K562 (cell line): ENCODE results near the gene SLC26A8. TPM values are rescaled to one million over a fixed set of nuclear protein-coding genes. Genes with fewer than 3 reads are reported as not detected.

Experiments
- ATAC-seq: fragments of 200-7000 bp; cut with Tn5 transposase; 3 replicates; pipeline ENCODE4 v1.9.1; 2020; ENCODE audit warnings: moderate library complexity
- BruUV-seq: library from RNA; stranded (reverse); fragments of 400-500 nt; replicated peaks from 2 replicates; lab custom pipeline; 2021; lab: Mats Ljungman, UMichigan
- CTCF ChIA-PET: fragments of 300-600 bp; formaldehyde crosslinking; extraction: SDS; loops from one replicate; lab custom pipeline; 2021; ENCODE audit warnings: low intra/inter-chr PET ratio; lab: Yijun Ruan, JAX
- POLR2A ChIA-PET: fragments of 300-600, 350-650 bp; sonication (Branson Sonifier 250); formaldehyde crosslinking; extraction: SDS; loops from one replicate; lab custom pipeline; 2021; ENCODE audit warnings: antibody characterized with exemption, inconsistent platforms; lab: Yijun Ruan, JAX
- DNase-seq, 4 experiments: peaks; one replicate each; pipeline versions ENCODE4 v3.0.0 to v3.0.0-alpha.2; 2011 to 2018; ENCODE audit warnings: low spot score in 3 of 4, mixed read lengths in 3 of 4; ENCODE audit errors: extremely low read depth in 1 of 4
- FAIRE-seq: peaks from 2 replicates; lab custom pipeline; 2011; peaks lifted over from hg19 to GRCh38; lab: Jason Lieb, UNC
- H2AFZ ChIP-seq: 2 replicates; pipeline ENCODE4 v1.6.0; 2011; ENCODE audit warnings: low read depth, low read length, control low read depth, inconsistent platforms
- H3K27ac ChIP-seq: fragments of 200-600 bp; 3 replicates; pipeline ENCODE4 v1.8.0; 2011; ENCODE audit warnings: low read depth, mild to moderate bottlenecking, control low read depth, inconsistent platforms, low read length, moderate library complexity, mixed read lengths; ENCODE audit errors: extremely low read depth
- H3K27me3 ChIP-seq, 2 experiments: fragments of 300-600 bp in 1 of 2; 2 replicates in 1 of 2; 3 replicates in 1 of 2; pipeline versions ENCODE4 v1.6.0 to v1.8.0; 2011; ENCODE audit warnings: inconsistent platforms in 2 of 2, low read length in 2 of 2, mild to moderate bottlenecking in 1 of 2, mixed read lengths in 1 of 2, moderate library complexity in 1 of 2; ENCODE audit not compliant: control insufficient read depth in 2 of 2, insufficient read depth in 2 of 2
- H3K36me3 ChIP-seq: fragments of 300-600 bp; 3 replicates; pipeline ENCODE4 v1.8.0; 2011; ENCODE audit warnings: mild to moderate bottlenecking, low read length, inconsistent platforms; ENCODE audit not compliant: control insufficient read depth, insufficient read depth
- H3K4me1 ChIP-seq, 2 experiments: fragments of 200-600 bp in 1 of 2; replicated peaks in 1 of 2; 2 replicates in 1 of 2; 3 replicates in 1 of 2; pipeline versions ENCODE4 v1.5.1 to v1.8.0; 2011; ENCODE audit warnings: inconsistent platforms in 2 of 2, low read length in 2 of 2, mild to moderate bottlenecking in 1 of 2, mixed read lengths in 1 of 2, moderate library complexity in 1 of 2; ENCODE audit not compliant: control insufficient read depth in 2 of 2, insufficient read depth in 2 of 2
- H3K4me2 ChIP-seq: 2 replicates; pipeline ENCODE4 v1.6.1; 2011; ENCODE audit warnings: low read length, control low read depth, inconsistent platforms, mixed read lengths; ENCODE audit not compliant: insufficient read depth
- H3K4me3 ChIP-seq: fragments of 200-600 bp; sonication (generic), shearing (Covaris generic); 2 replicates; pipeline ENCODE4 v1.5.1; 2016; ENCODE audit warnings: control low read depth, inconsistent platforms
- H3K79me2 ChIP-seq: fragments of 200-600 bp; 3 replicates; pipeline ENCODE4 v1.8.0; 2011; ENCODE audit warnings: low read length, inconsistent platforms; ENCODE audit not compliant: control insufficient read depth, insufficient read depth
- H3K9ac ChIP-seq, 2 experiments: 2 replicates each; pipeline versions ENCODE4 v1.6.0 to v1.6.1; 2011; ENCODE audit warnings: low read depth in 2 of 2, low read length in 2 of 2, control low read depth in 1 of 2, inconsistent platforms in 1 of 2, mild to moderate bottlenecking in 1 of 2, mixed read lengths in 1 of 2; ENCODE audit not compliant: insufficient read depth in 1 of 2
- H3K9me1 ChIP-seq: one replicate; pipeline ENCODE4 v1.6.0; 2011; ENCODE audit warnings: inconsistent platforms, mild to moderate bottlenecking, low read length, moderate library complexity; ENCODE audit not compliant: control insufficient read depth, insufficient read depth
- H3K9me3 ChIP-seq: replicated peaks from 2 replicates; pipeline ENCODE4 v1.5.1; 2011; ENCODE audit warnings: low read depth, low read length, inconsistent platforms; ENCODE audit not compliant: control insufficient read depth, insufficient read depth
- H4K20me1 ChIP-seq: replicated peaks from 2 replicates; pipeline ENCODE4 v1.6.1; 2011; ENCODE audit warnings: low read length, inconsistent platforms, mixed read lengths; ENCODE audit not compliant: control insufficient read depth, insufficient read depth
- CREM ChIP-seq: IDR thresholded peaks from 2 replicates; pipeline ENCODE4 v1.6.1; 2014; ENCODE audit warnings: antibody characterized with exemption, low read depth
- EZH2 ChIP-seq: IDR thresholded peaks from 2 replicates; pipeline ENCODE4 v1.6.1; 2012; ENCODE audit warnings: low read depth, mild to moderate bottlenecking, inconsistent platforms, low read length, borderline replicate concordance
- HDAC6 ChIP-seq: IDR thresholded peaks from 2 replicates; pipeline ENCODE4 v1.6.1; 2012; ENCODE audit warnings: low read depth, mild to moderate bottlenecking, control low read depth, inconsistent platforms, low read length, moderate library complexity
- MBD2 ChIP-seq: sonication (generic); IDR thresholded peaks from 2 replicates; pipeline ENCODE4 v1.6.1; 2016; ENCODE audit warnings: low read depth, borderline replicate concordance
- PPARD ChIP-seq: fragments of 250-450 bp; sonication (Bioruptor Pico); IDR thresholded peaks from 2 replicates; pipeline ENCODE4 v1.8.0; 2022; ENCODE audit warnings: inconsistent platforms, mild to moderate bottlenecking, moderate library complexity
- PTTG1 ChIP-seq: fragments of 450-650 bp; IDR thresholded peaks from 2 replicates; pipeline ENCODE4 v1.6.1; 2016; ENCODE audit warnings: low read depth, mild to moderate bottlenecking, missing genetic modification characterization, missing compliant biosample characterization
- RBM15 ChIP-seq: fragments of 200-400 bp; formaldehyde crosslinking; IDR thresholded peaks from 2 replicates; pipeline ENCODE4 v1.6.1; 2018; ENCODE audit warnings: mild to moderate bottlenecking, low read length, moderate library complexity; ENCODE audit not compliant: insufficient read depth
- SETDB1 ChIP-seq: IDR thresholded peaks from one replicate; pipeline ENCODE4 v1.6.1; 2012; ENCODE audit warnings: low read length, control low read depth, inconsistent platforms
- TFAM ChIP-seq: fragments of 250-450 bp; sonication (Bioruptor Pico); conservative IDR thresholded peaks from 2 replicates; pipeline ENCODE4 v1.5.0; 2021; ENCODE audit warnings: mild to moderate bottlenecking, moderate library complexity
- WGBS: fragments of 100-300 bp; shearing (Covaris generic); methylation state at CpG from one replicate; pipeline ENCODE4 v1.1.6; 2016; ENCODE audit warnings: low coverage, mixed read lengths; ENCODE audit not compliant: insufficient coverage; ENCODE audit errors: missing lambda C conversion rate; 5-methylcytosine and 5-hydroxymethylcytosine counted together
- in situ Hi-C: fragments of 300-500 bp; cut with MboI; formaldehyde crosslinking; loops from 4 replicates; pipeline ENCODE4 v1.15.0; 2018; ENCODE audit warnings: inconsistent platforms, mixed read lengths
- intact Hi-C: fragments of 100-400 bp; cut with micrococcal nuclease; formaldehyde crosslinking; loops from 2 replicates; pipeline ENCODE4 v1.14.2; 2022
- polyA plus RNA-seq, 8 experiments: library from polyadenylated mRNA; depleted of rRNA in 4 of 8; stranded (reverse) in 5 of 8; unstranded in 3 of 8; fragments of >200 nt; fragmentation: Nextera tagmentation in 2 of 8; fragmentation: Illumina TruSeq in 1 of 8; extraction: Ambion mirVana in 2 of 8; extraction: Trizol in 1 of 8; gene quantifications; 2 replicates each; pipeline versions ENCODE4 v1.2.1 to v1.2.3, GENCODE V29; 2011 to 2014; ENCODE audit warnings: inconsistent platforms in 1 of 8, missing spikeins in 1 of 8
- total RNA-seq, 7 experiments: library from RNA; depleted of rRNA in 6 of 7; stranded (reverse); fragments of >200 nt in 6 of 7; fragmentation: Illumina TruSeq in 2 of 7; extraction: Trizol in 2 of 7; gene quantifications; 2 replicates each; pipeline versions ENCODE4 v1.2.1 to v1.2.3, GENCODE V29; 2011 to 2021; ENCODE audit warnings: low replicate concordance in 1 of 7
- TF ChIP-seq, protein P1 (sequence below): sonication (generic); formaldehyde crosslinking; IDR thresholded peaks from 2 replicates; pipeline ENCODE4 v1.8.0; 2022; ENCODE audit warnings: mild to moderate bottlenecking, missing genetic modification reagents
- TF ChIP-seq, protein P2 (sequence below): fragments of 450-650 bp; IDR thresholded peaks from 2 replicates; pipeline ENCODE4 v1.6.1; 2016; ENCODE audit warnings: low read depth

SLC26A8 gene
- total and polyA plus RNA-seq, 9 of the 15 experiments (the other 6 are each of a cell fraction or from before 2014, with no cell fraction given) = not detected

DNA sequence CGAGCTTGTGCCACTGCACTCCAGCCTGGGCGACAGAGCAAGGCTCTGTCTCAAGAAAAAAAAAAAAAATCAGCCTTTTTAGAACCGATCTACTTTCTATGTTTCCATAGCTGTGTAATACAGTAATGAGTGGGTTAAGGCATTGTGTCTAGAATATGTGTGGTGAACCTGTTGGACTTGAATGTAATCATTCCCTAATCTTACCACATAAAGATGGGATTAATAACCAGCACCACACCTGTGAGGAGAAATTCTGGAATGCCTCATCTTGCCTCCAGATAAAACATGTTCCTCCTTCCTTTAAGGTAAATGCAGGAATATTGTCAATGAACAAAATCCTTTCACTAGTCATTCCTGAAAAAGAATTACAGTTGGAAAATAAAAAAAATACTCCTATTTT lies 46.8 kb upstream of the SLC26A8 start:
- in situ Hi-C loops = no loop called here
- no TSS peak for BruUV-seq
- H3K27me3 ChIP-seq = no peaks in the 10 kb centered on the region
- ATAC-seq (no peak), FAIRE-seq (no peak), DNase-seq (no peak)
- H3K79me2 ChIP-seq = peaks cover 33% of the 10 kb centered on the region
- ChIA-PET POLR2A (interaction anchor here (0.6 to 1.0 kb wide), 2 partner anchors 41 to 803 kb away, joined by 3 read pairs; no protein-coding TSS in a partner anchor), CTCF (no interaction called here)
- peaks cover 7 to 22% of the 10 kb centered on the region in 2 experiments; a peak in 3 of 5 replicates for H3K4me1 ChIP-seq
- no peak overlapping the region for H2AFZ ChIP-seq
- no peak overlapping the region for H3K4me3 ChIP-seq
- peaks cover 6% of the 10 kb centered on the region for H3K9me1 ChIP-seq
- WGBS = 83% methylated on average over 3 of the region's 3 CpGs
- H4K20me1 ChIP-seq = peaks cover 14% of the 10 kb centered on the region
- intact Hi-C loops = no loop called here
- H3K36me3 ChIP-seq = peaks cover 20% of the 10 kb centered on the region
- H3K9ac ChIP-seq = no peak overlapping the region
- no peak overlapping the region for H3K27ac ChIP-seq
- no peaks in the 10 kb centered on the region for H3K9me3 ChIP-seq
- H3K4me2 ChIP-seq = no peak overlapping the region
- TF ChIP-seq RBM15 (no peak), CREM (no peak), TFAM (CRISPR knock-in tag) (no peak), SETDB1 (no peak), MBD2 (no peak), PPARD (CRISPR knock-in tag) (no peak), PTTG1 (tag) (no peak), HDAC6 (no peak), EZH2 (no peak)
- TF ChIP-seq, protein P1, sequence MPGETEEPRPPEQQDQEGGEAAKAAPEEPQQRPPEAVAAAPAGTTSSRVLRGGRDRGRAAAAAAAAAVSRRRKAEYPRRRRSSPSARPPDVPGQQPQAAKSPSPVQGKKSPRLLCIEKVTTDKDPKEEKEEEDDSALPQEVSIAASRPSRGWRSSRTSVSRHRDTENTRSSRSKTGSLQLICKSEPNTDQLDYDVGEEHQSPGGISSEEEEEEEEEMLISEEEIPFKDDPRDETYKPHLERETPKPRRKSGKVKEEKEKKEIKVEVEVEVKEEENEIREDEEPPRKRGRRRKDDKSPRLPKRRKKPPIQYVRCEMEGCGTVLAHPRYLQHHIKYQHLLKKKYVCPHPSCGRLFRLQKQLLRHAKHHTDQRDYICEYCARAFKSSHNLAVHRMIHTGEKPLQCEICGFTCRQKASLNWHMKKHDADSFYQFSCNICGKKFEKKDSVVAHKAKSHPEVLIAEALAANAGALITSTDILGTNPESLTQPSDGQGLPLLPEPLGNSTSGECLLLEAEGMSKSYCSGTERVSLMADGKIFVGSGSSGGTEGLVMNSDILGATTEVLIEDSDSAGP = no peak
- TF ChIP-seq, protein P2, sequence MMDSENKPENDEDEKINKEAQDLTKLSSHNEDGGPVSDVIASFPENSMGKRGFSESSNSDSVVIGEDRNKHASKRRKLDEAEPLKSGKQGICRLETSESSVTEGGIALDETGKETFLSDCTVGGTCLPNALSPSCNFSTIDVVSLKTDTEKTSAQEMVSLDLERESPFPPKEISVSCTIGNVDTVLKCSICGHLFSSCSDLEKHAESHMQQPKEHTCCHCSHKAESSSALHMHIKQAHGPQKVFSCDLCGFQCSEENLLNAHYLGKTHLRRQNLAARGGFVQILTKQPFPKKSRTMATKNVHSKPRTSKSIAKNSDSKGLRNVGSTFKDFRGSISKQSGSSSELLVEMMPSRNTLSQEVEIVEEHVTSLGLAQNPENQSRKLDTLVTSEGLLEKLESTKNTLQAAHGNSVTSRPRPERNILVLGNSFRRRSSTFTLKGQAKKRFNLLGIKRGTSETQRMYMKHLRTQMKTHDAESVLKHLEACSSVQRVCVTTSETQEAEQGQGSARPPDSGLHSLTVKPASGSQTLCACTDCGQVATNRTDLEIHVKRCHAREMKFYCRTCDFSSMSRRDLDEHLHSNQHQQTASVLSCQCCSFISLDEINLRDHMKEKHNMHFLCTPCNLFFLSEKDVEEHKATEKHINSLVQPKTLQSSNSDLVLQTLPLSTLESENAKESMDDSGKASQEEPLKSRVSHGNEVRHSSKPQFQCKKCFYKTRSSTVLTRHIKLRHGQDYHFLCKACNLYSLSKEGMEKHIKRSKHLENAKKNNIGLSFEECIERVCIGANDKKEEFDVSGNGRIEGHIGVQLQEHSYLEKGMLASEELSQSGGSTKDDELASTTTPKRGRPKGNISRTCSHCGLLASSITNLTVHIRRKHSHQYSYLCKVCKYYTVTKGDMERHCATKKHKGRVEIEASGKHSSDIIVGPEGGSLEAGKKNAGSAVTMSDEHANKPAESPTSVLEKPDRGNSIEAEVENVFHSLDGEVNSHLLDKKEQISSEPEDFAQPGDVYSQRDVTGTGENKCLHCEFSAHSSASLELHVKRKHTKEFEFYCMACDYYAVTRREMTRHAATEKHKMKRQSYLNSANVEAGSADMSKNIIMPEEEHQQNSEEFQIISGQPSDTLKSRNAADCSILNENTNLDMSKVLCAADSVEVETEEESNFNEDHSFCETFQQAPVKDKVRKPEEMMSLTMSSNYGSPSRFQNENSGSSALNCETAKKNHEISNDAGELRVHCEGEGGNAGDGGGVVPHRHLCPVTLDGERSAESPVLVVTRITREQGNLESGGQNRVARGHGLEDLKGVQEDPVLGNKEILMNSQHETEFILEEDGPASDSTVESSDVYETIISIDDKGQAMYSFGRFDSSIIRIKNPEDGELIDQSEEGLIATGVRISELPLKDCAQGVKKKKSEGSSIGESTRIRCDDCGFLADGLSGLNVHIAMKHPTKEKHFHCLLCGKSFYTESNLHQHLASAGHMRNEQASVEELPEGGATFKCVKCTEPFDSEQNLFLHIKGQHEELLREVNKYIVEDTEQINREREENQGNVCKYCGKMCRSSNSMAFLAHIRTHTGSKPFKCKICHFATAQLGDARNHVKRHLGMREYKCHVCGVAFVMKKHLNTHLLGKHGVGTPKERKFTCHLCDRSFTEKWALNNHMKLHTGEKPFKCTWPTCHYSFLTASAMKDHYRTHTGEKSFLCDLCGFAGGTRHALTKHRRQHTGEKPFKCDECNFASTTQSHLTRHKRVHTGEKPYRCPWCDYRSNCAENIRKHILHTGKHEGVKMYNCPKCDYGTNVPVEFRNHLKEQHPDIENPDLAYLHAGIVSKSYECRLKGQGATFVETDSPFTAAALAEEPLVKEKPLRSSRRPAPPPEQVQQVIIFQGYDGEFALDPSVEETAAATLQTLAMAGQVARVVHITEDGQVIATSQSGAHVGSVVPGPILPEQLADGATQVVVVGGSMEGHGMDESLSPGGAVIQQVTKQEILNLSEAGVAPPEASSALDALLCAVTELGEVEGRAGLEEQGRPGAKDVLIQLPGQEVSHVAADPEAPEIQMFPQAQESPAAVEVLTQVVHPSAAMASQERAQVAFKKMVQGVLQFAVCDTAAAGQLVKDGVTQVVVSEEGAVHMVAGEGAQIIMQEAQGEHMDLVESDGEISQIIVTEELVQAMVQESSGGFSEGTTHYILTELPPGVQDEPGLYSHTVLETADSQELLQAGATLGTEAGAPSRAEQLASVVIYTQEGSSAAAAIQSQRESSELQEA = no peak
